HEK293 (cell line): ENCODE measurements around the gene TP53I11.

Experiments
- CTCF ChIP-seq: fragments of 450-650 bp; formaldehyde crosslinking; IDR thresholded peaks from 2 replicates; pipeline ENCODE4 v1.5.1; 2016; ENCODE audit warnings: missing biosample characterization, missing genetic modification characterization
- TRIM28 ChIP-seq: IDR thresholded peaks from 2 replicates; pipeline ENCODE4 v1.6.1; 2011; ENCODE audit warnings: low read length, control low read depth, borderline replicate concordance
- ZBTB49 ChIP-seq: fragments of 450-650 bp; formaldehyde crosslinking; IDR thresholded peaks from 2 replicates; pipeline ENCODE4 v1.5.1; 2016; ENCODE audit warnings: missing biosample characterization, missing genetic modification characterization, low read depth

DNA sequence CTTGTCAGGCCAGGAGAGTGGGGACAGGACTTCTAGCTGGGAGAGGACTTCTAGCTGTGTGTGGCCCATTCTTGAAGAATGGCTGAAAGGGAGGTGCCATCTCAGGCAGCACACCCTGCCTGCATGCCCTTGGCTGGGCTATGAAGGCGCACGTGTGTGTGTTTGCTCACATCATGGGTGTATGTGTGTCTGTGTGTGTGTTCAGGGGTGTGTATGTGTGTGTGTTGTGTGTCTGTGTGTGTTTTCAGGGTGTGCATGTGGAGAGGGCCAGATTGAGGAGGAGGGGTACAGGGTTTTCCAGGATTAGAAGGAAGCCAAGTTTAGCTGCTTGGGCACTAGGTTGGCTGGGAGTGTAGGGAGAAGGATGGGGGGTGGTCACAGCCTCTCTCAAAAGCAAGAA is 16.6 kb downstream of the TP53I11 start:
- TF ChIP-seq TRIM28 (no peak), ZBTB49 (tag by site-specific recombination) (no peak), CTCF (tag by site-specific recombination) (no peak)
